Heart left ventricle (tissue), 16 donors: ENCODE results near the gene IVD. TPM values are rescaled to one million over a fixed set of nuclear protein-coding genes. Genes with fewer than 3 reads are reported as not detected.
"Not testable (repeated sequence)": the region's sequence is repeated elsewhere in the genome, so short reads cannot be mapped to it uniquely, and the experiment has no call there.

Source experiments
- ATAC-seq, 4 donors: fragments of 200-7000 bp; cut with Tn5 transposase; one replicate each; pipeline ENCODE4 v1.9.1; 2020 to 2022; ENCODE audit warnings: moderate library complexity in 4 of 4, mild to moderate bottlenecking in 3 of 4, moderate number of reproducible peaks in 1 of 4
- DNase-seq, 5 donors: peaks; one replicate each; pipeline ENCODE4 v3.0.0-alpha.2; 2020
- H3K27ac ChIP-seq, 12 donors: fragments of 200-600 bp; sonication (generic) in 4 of 12; one replicate each; pipeline versions ENCODE4 v1.5.0 to v1.8.0; 2016 to 2022; ENCODE audit warnings: mild to moderate bottlenecking in 2 of 12
- H3K27me3 ChIP-seq, 9 donors: fragments of 200-600 bp; sonication (generic) in 2 of 9; one replicate each; pipeline versions ENCODE4 v1.5.1 to v1.8.0; 2016 to 2022; ENCODE audit warnings: mild to moderate bottlenecking in 3 of 9
- H3K36me3 ChIP-seq, 9 donors: fragments of 200-600 bp; sonication (generic) in 2 of 9; one replicate each; pipeline versions ENCODE4 v1.5.0 to v1.8.0; 2018 to 2022; ENCODE audit warnings: mild to moderate bottlenecking in 2 of 9
- H3K4me1 ChIP-seq, 12 donors: fragments of 200-600 bp; sonication (generic) in 4 of 12; one replicate each; pipeline versions ENCODE4 v1.5.0 to v1.8.0; 2016 to 2022; ENCODE audit warnings: mild to moderate bottlenecking in 3 of 12
- H3K4me3 ChIP-seq, 12 donors: fragments of 200-600 bp; sonication (generic) in 4 of 12; one replicate each; pipeline versions ENCODE4 v1.5.0 to v1.8.0; 2017 to 2022; ENCODE audit warnings: mild to moderate bottlenecking in 9 of 12, moderate library complexity in 4 of 12
- H3K9me3 ChIP-seq, 12 donors: fragments of 200-600 bp; sonication (generic) in 4 of 12; one replicate each; pipeline versions ENCODE4 v1.5.0 to v1.8.0; 2016 to 2022; ENCODE audit warnings: mild to moderate bottlenecking in 1 of 12
- CTCF ChIP-seq, 12 donors: fragments of 200-600 bp; sonication (generic) in 4 of 12; IDR thresholded peaks; one replicate each; pipeline versions ENCODE4 v1.5.0 to v1.8.0; 2018 to 2022; ENCODE audit warnings: antibody characterized with exemption in 12 of 12, mild to moderate bottlenecking in 5 of 12
- POLR2A ChIP-seq, 2 donors: fragments of 450-650 bp; IDR thresholded peaks; one replicate each; pipeline ENCODE4 v1.6.1; 2017; ENCODE audit warnings: antibody characterized with exemption in 2 of 2, mild to moderate bottlenecking in 2 of 2, moderate library complexity in 2 of 2
- WGBS, 4 donors: extraction: QIAGEN DNeasy Blood & Tissue Kit in 2 of 4; methylation state at CpG; one replicate each; pipeline versions ENCODE4 v1.1.5 to v1.1.7; 2013 to 2018; 5-methylcytosine and 5-hydroxymethylcytosine counted together
- intact Hi-C, 10 donors: fragments of 100-400 bp; cut with DNase I; formaldehyde crosslinking; loops; one replicate each; pipeline versions ENCODE4 v1.11.1 to v1.14.2; 2022
- polyA plus RNA-seq, 2 donors: library from polyadenylated mRNA; stranded (reverse); fragments of 200-250 nt; gene quantifications; one replicate each; pipeline ENCODE4 v1.2.3, GENCODE V29; 2013
- total RNA-seq, 9 donors: library from RNA; depleted of rRNA in 2 of 9; stranded (reverse); fragments of >200 nt in 2 of 9; fragmentation: NEBNext Ultra II Directional in 3 of 9; extraction: Animal tissue kit (Norgen Biotek cat#: 25700) in 3 of 9; gene quantifications; one replicate each; pipeline versions ENCODE4 v1.1.0 to v1.2.4, GENCODE V29; 2016 to 2023
- donor health status: ischemic (EF 13 %, LVEDD 7.1; RV severe dilation, severe dysfunction).
- donor health status: healthy with polysubstance abuse.
- donor health status: DM: no; HTN: yes; CAD: no.
- donor health status: DM: no; HTN: no; CAD: no.
- donor health status: ischemic (EF 25% LVEDD 6.9; RV normal size, moderate dysfunction).
- donor health status: ischemic (EF 25% LVEDD 5.7; RV mildly dilated, moderate dysfunction).
- donor health status: healthy.
- donor health status: DM: yes; HTN: yes; CAD: no.
- donor health status: ischemic (EF 35%, LVEDD 5.7; RV mildly dilated, moderate dysfunction).
- donor health status: nonischemic (EF 11% LVEDD 7.7; RV severe dilation, severe dysfunction).
- donor health status: DM: yes; HTN: yes; CAD: no.
- donor health status: PGD.
- donor health status: ischemic (EF 29% LVEDD 5.4; RV normal size, mild dysfunction).
- donor health status: nonischemic (EF 23%, LVEDD 6.1; RV moderate dilation, normal function).

The IVD gene
- total and polyA plus RNA-seq, 11 donors = 52.9 to 130 (median 95.1) TPM

GRCh38 chr15:40450047-40450446 lies 44.5 kb downstream of the IVD start:
- intact Hi-C loops = loop anchor here in 1 of 10 donors (5.0 kb wide), 1 partner anchor 57 kb away; no protein-coding TSS in a partner anchor
- no peak overlapping the region for H3K27ac ChIP-seq
- no peaks in the 10 kb centered on the region for H3K27me3 ChIP-seq
- H3K4me1 ChIP-seq = peaks cover 0 to 63% (median 37%) of the 10 kb centered on the region in 12 donors
- WGBS, 4 donors = 67 to 89% (median 74%) methylated on average over 2 of the region's 2 CpGs
- H3K36me3 ChIP-seq = peaks cover 0 to 2% (median 0%) of the 10 kb centered on the region in 9 donors
- no peaks in the 10 kb centered on the region for H3K9me3 ChIP-seq
- H3K4me3 ChIP-seq = no peak overlapping the region
- ATAC-seq (no peak), DNase-seq (no peak)
- TF ChIP-seq POLR2A (IDR thresholded peaks at IDR 0.05) = no peak
- TF ChIP-seq CTCF (IDR thresholded peaks at IDR 0.05) = no peak

GRCh38 chr15:40451527-40452158 lies 46.0 kb downstream of the IVD start:
- TF ChIP-seq CTCF (IDR thresholded peaks at IDR 0.05) (no peak), POLR2A (IDR thresholded peaks at IDR 0.05) (no peak)
- no peak overlapping the region for H3K27ac ChIP-seq
- DNase-seq (no peak), ATAC-seq (no peak)
- intact Hi-C loops = loop anchor here in 1 of 10 donors (5.0 kb wide), 1 partner anchor 56 kb away; no protein-coding TSS in a partner anchor
- peaks cover 4 to 66% (median 41%) of the 10 kb centered on the region in 12 donors for H3K4me1 ChIP-seq
- no peak overlapping the region for H3K4me3 ChIP-seq
- peaks cover 0 to 2% (median 0%) of the 10 kb centered on the region in 9 donors for H3K36me3 ChIP-seq
- WGBS, 4 donors = 76 to 87% (median 82%) methylated on average over 3 of the region's 3 CpGs
- no peaks in the 10 kb centered on the region for H3K9me3 ChIP-seq
- H3K27me3 ChIP-seq = no peaks in the 10 kb centered on the region

GRCh38 chr15:40452296-40453090 lies 46.9 kb downstream of the IVD start:
- H3K4me1 ChIP-seq = peaks cover 4 to 73% (median 46%) of the 10 kb centered on the region in 12 donors
- TF ChIP-seq POLR2A (IDR thresholded peaks at IDR 0.05) = no peak
- TF ChIP-seq CTCF (IDR thresholded peaks at IDR 0.05) = no peak
- 57 to 70% (median 63%) methylated on average over 11 of the region's 11 CpGs for WGBS, 4 donors

GRCh38 chr15:40453941-40454340 lies 48.3 kb downstream of the IVD start:
- not testable (repeated sequence) for ATAC-seq, H3K27me3 ChIP-seq, H3K4me3 ChIP-seq, H3K9me3 ChIP-seq, H3K36me3 ChIP-seq, H3K27ac ChIP-seq
- intact Hi-C loops = loop anchor here in 1 of 10 donors (5.0 kb wide), 1 partner anchor 53 kb away; no protein-coding TSS in a partner anchor
- DNase-seq = peak in 1 of 5 donors; percentile 8
- 63 to 76% (median 67%) methylated on average over 3 of the region's 3 CpGs for WGBS, 4 donors
- H3K4me1 ChIP-seq = peaks cover 4 to 73% (median 46%) of the 10 kb centered on the region in 12 donors

More at GRCh38 chr15:40452296-40453090, 46.9 kb downstream of the IVD start:
- H3K27ac ChIP-seq = no peak overlapping the region
- DNase-seq = peak in 1 of 5 donors; percentile 13
- no peak overlapping the region for H3K4me3 ChIP-seq
- intact Hi-C loops = loop anchor here in 1 of 10 donors (5.0 kb wide), 1 partner anchor 55 kb away; no protein-coding TSS in a partner anchor
- peaks cover 0 to 2% (median 0%) of the 10 kb centered on the region in 9 donors for H3K36me3 ChIP-seq
- no peaks in the 10 kb centered on the region for H3K9me3 ChIP-seq
- peak in 1 of 4 donors; percentile 31 for ATAC-seq
- no peaks in the 10 kb centered on the region for H3K27me3 ChIP-seq
